A673 (cell line): ENCODE data around the gene VMAC. TPM values are rescaled to one million over a fixed set of nuclear protein-coding genes. Genes with fewer than 3 reads are reported as not detected.

Source experiments
- BruUV-seq: library from RNA; stranded (reverse); fragments of 400-500 nt; replicated peaks from 2 replicates; lab custom pipeline; 2021; lab: Mats Ljungman, UMichigan
- CTCF ChIA-PET: fragments of 300-600 bp; sonication (Branson Sonifier 250); formaldehyde crosslinking; loops from one replicate; lab custom pipeline; 2022; ENCODE audit warnings: antibody characterized with exemption; lab: Charles Lee
- POLR2A ChIA-PET: fragments of 300-600 bp; sonication (Branson Sonifier 250); formaldehyde crosslinking; loops from one replicate; lab custom pipeline; 2022; ENCODE audit warnings: antibody characterized with exemption; ENCODE audit not compliant: low non-redundant PET; lab: Charles Lee
- DNase-seq: peaks from one replicate; pipeline ENCODE4 v3.0.0-alpha.2; 2015; ENCODE audit warnings: low spot score
- H3K27ac ChIP-seq: fragments of 200-600 bp; sonication (generic); 2 replicates; pipeline ENCODE4 v1.5.1; 2016; ENCODE audit warnings: mixed run types, low read depth, mild to moderate bottlenecking, mixed read lengths, antibody characterized with exemption, low read length; ENCODE audit not compliant: poor library complexity, severe bottlenecking
- H3K27me3 ChIP-seq: fragments of 200-600 bp; sonication (generic); replicated peaks from 2 replicates; pipeline ENCODE4 v1.6.1; 2017; ENCODE audit warnings: mixed run types, low read depth, mild to moderate bottlenecking, mixed read lengths, antibody characterized with exemption, low read length; ENCODE audit not compliant: insufficient read depth, poor library complexity
- H3K36me3 ChIP-seq: fragments of 200-600 bp; sonication (generic); 2 replicates; pipeline ENCODE4 v1.6.1; 2016; ENCODE audit warnings: mixed run types, mild to moderate bottlenecking, mixed read lengths, antibody characterized with exemption, low read length; ENCODE audit not compliant: insufficient read depth, poor library complexity, severe bottlenecking
- H3K4me1 ChIP-seq: fragments of 200-600 bp; sonication (generic); 2 replicates; pipeline ENCODE4 v1.6.1; 2017; ENCODE audit warnings: mixed run types, mild to moderate bottlenecking, mixed read lengths, antibody characterized with exemption, low read length; ENCODE audit not compliant: insufficient read depth, poor library complexity, severe bottlenecking
- H3K4me3 ChIP-seq: fragments of 200-600 bp; sonication (generic); 2 replicates; pipeline ENCODE4 v1.5.1; 2016; ENCODE audit warnings: low read depth, mixed run types, mild to moderate bottlenecking, mixed read lengths, low read length; ENCODE audit not compliant: poor library complexity, severe bottlenecking
- H3K9me3 ChIP-seq: fragments of 200-600 bp; sonication (generic); 2 replicates; pipeline ENCODE4 v1.6.1; 2016; ENCODE audit warnings: mixed run types, low read depth, mild to moderate bottlenecking, mixed read lengths, antibody characterized with exemption, low read length; ENCODE audit not compliant: poor library complexity, severe bottlenecking
- CTCF ChIP-seq: fragments of 300-800, 200-600 bp; sonication (generic); conservative IDR thresholded peaks from 2 replicates; pipeline ENCODE4 v1.5.1; 2017; ENCODE audit warnings: low read depth, mild to moderate bottlenecking, antibody characterized with exemption, low read length, moderate library complexity, mixed read lengths
- EZH2 ChIP-seq: fragments of 200-600 bp; sonication (generic); IDR thresholded peaks from 2 replicates; pipeline ENCODE4 v1.6.1; 2017; ENCODE audit warnings: borderline replicate concordance, low read depth, mild to moderate bottlenecking, mixed read lengths, antibody characterized with exemption, low read length; ENCODE audit not compliant: poor library complexity, severe bottlenecking
- intact Hi-C: fragments of 100-400 bp; cut with micrococcal nuclease; formaldehyde crosslinking; loops from one replicate; pipeline ENCODE4 v1.10.0; 2022; ENCODE audit not compliant: unreplicated experiment
- total RNA-seq: library from RNA; stranded (reverse); gene quantifications from 2 replicates; pipeline ENCODE4 v1.2.3, GENCODE V29; 2021

Gene VMAC
- total RNA-seq, 1 experiment from 2014 or later = 0.67 TPM

- ChIA-PET CTCF (interaction anchor here (0.6 kb wide), 1 partner anchor 92 kb away, joined by 5 read pairs; no protein-coding TSS in a partner anchor), POLR2A (no interaction called here)
- intact Hi-C loops = no loop called here
- no peaks in the 10 kb centered on the region for H3K36me3 ChIP-seq
- H3K4me1 ChIP-seq = no peaks in the 10 kb centered on the region
- no peak overlapping the region for H3K27ac ChIP-seq
- H3K4me3 ChIP-seq = no peak overlapping the region
- no TSS peak for BruUV-seq
- TF ChIP-seq CTCF (no peak), EZH2 (no peak)
- H3K9me3 ChIP-seq = no peaks in the 10 kb centered on the region
- no peak for DNase-seq
- H3K27me3 ChIP-seq = no peaks in the 10 kb centered on the region
Observed at GRCh38 chr19:5865772-5866171, 38.9 kb upstream of the VMAC start.

GRCh38 chr19:5867201-5868136 is 37.2 kb upstream of the VMAC start:
- DNase-seq = no peak
- Histone ChIP-seq H3K4me1 (no peaks in the 10 kb centered on the region), H3K36me3 (no peaks in the 10 kb centered on the region), H3K27me3 (no peaks in the 10 kb centered on the region), H3K4me3 (no peak overlapping the region), H3K9me3 (no peaks in the 10 kb centered on the region), H3K27ac (no peak overlapping the region)
- ChIA-PET POLR2A (no interaction called here), CTCF (no interaction called here)
- intact Hi-C loops = no loop called here
- no TSS peak for BruUV-seq
- TF ChIP-seq EZH2 (no peak), CTCF (no peak)

- no peaks in the 10 kb centered on the region for H3K4me1 ChIP-seq
- ChIA-PET POLR2A (no interaction called here), CTCF (no interaction called here)
- TF ChIP-seq EZH2 (no peak), CTCF (no peak)
- no TSS peak for BruUV-seq
- no peak overlapping the region for H3K27ac ChIP-seq
- no peak overlapping the region for H3K4me3 ChIP-seq
- H3K9me3 ChIP-seq = no peaks in the 10 kb centered on the region
- intact Hi-C loops = no loop called here
- no peaks in the 10 kb centered on the region for H3K27me3 ChIP-seq
- no peaks in the 10 kb centered on the region for H3K36me3 ChIP-seq
- DNase-seq = no peak
Observed at GRCh38 chr19:5870986-5871394, 33.7 kb upstream of the VMAC start.
